HL-60/S4 treated with phorbol 12-myristate 13-acetate at 8.2 ng/mL for 4 days and 3 days (cell line): Measurements from ENCODE around the gene MYMK.

Experiments used
- in situ Hi-C: fragments of 300-500 bp; cut with MboI; formaldehyde crosslinking; loops from 2 replicates; pipeline ENCODE4 v1.15.0; 2022; ENCODE audit warnings: low sequenced_read_pairs

MYMK gene

DNA sequence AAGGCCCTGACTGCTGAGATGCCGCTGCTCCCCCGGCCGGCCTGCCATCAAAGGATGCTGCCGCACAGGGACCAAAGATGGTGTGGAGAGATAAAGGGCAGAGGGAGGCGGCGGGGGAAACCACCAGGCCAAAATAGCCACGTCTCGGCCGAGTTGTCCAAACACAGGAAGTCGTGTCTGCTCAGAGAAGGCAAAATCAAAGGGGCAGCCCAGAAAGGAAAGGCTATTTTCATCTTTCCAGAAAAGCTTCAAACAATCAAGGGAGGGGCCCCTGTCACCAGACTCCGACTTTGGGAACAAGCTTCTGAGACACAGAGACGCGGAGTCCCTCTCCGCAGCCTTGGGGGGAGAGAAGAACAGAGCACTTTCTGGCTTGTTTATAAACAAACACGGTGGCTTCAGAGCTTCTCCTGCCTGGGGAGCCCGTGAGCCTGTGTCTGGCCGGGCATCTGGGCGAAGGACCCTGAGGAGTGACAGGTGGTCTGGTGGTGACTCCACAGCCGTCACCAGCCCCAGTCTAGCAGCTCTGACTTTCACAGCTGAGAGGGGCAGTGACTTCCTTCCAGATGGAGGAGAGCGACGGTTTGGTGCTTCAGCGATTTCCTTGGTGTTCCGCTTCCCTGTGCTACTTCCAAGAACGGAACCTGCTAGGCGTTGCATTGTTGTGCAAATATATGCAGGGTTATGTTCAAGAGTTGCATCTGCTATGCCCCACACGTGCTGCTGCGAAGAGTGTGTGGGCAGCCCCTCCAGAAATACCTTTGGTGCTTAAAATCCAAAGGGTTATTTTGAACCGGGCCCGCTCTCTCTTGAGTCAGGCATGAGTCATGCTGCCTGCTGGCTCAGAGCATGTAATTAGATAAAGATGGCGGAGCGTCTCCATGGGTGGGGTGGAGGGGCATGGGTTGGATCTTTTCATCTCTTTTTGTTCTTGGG, 33.7 kb upstream of the MYMK start:
- in situ Hi-C loops, result no loop called here

DNA sequence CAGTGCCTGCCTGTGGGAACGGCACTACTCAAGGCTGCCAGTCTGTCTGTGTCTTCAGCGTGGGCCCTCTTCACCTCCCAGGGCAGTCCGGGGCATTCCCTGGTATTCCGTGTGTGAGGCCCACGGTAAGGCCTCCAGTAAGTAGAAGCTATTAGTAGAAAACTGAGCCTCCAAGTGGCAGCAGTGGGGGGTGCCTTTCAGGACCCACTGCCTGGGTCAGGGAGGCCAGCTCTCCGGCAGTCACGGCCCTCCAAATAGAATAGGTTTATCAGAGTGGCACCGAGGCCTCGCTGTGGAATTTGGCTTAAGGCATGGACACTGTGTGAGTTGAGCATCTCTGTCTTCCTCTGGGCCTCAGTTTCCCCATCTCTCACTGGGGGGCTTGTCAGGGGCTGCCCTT, 32.8 kb upstream of the MYMK start:
- in situ Hi-C loops, result no loop called here

DNA sequence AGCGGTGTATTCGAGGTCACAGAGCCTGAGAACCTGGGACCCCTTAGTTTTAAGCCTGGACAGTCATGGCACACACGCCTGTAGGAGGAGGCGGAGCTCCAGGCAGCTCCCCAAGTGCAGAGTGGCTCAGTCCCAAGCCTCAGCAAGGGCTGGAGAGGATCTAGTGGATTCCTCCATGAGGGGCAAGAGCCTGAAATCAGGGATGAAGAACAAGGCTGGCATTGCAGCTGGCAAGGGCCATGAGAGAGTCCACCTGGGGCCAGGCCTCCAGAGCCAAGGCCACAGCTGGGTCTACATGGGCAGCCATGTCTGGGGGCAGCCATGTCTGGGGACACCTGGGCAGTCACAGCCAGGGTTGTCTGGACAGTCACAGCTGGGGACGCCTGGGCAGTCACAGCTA, 31.6 kb upstream of the MYMK start:
- in situ Hi-C loops, result no loop called here

DNA sequence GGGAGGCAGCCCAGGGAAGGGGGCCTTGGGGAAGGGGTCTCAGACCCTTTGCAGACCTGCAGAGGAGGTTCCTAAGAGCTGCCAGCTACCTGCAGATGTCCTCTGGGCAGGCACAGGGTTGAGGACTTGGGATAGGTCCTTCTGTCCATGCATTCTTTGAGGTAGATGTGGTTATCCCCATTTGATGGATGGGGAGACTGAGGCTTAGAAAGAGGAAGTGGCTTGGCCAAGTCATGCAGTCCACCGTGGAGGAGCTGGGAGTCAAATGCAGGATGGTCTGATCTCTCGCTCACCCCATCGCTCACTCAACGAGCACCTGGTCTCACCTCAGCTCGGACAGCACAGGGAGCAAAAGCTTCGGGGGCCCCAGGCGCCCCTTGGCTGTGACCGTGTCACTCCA, 30.0 kb upstream of the MYMK start:
- in situ Hi-C loops, result no loop called here

DNA sequence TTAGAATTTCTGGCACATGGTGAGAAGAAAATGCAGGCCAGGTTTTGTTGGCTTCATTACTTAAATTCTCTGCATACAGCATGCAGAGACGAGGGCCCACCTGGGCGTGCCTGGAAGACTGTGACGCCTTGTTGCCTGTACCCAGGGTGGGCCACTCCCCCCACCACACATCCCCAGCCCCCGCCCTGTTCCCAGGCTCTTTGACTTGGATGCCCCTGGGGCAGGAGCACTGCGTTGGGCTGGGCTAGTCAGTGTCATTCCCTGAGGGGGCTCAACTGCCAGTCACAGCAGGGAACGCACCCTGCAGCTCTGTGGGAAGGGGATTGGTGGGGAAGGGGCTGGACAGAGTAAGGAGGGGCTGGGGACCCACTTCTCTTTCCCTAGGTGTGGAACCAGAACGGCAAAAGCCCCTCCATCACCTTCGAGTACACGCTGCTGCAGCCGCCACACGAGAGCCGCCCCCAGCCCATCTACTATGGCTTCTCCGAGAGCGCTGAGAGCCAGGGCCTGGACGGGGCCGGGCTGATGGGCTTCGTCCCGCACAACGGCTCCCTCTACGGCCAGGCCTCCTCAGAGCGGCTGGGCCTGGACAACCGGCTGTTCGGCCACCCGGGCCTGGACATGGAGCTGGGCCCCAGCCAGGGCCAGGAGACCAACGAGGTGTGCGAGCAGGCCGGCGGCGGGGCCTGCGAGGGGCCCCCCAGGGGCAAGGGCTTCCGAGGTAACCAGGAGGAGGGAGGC, 29.4 kb upstream of the MYMK start:
- in situ Hi-C loops, result no loop called here

DNA sequence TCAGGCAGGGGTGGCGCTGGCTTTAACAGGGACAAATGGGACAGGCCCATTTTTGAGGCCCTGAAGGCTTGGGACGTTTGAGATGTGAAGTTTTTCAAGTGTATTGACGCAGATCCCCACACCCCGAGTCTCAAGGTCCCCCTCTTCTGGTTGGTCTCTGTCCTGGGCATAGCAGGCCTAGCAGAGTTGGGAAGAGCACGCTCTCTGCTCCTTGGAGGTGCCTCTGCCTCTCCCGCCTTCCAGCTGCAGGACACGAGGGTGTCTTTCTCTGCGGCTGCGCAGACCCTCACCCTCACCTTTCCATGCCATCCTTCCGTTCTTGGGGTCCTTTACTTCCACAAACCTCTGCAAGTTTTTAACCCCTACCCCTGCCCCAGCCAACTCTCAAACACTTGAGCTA, 28.4 kb upstream of the MYMK start:
- in situ Hi-C loops, result no loop called here

DNA sequence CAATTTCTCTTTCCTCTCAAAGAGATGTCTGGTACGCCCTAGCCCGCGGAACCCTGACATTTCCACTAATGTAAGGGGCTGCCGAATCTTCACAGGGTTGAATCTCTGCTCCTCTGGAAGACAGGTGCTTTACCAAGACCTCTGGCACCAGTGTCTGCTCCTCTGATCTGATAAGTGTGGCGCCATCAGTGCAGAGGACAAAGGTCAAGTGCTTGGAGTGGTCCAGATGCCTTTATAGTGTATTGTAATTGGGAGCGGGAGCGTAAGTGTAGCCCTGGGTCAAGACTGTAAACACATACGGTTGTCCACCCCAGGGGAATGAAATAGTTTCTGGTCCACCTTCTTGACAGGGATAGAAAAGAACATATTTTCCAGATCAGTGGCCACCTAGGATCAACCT, 27.5 kb upstream of the MYMK start:
- in situ Hi-C loops, result no loop called here

DNA sequence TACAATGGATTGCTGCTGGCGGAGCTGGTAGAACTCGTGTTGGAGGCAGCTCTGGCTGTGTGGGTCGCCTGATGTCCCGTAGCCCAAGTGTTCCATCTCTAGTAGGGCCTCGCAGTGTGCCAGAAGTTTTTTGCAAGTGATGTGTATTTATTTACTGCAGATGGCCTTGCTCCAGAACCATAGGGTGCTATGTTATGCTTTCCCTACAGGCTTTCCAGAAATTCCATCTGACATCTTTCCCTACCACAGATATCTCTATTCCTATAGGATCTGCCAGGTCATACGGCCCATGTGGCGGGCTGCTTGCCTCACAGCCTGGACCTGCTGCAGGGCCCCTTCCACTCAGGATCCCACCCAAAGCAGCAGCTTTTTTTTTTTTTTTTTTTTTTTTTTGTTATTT, 26.7 kb upstream of the MYMK start:
- in situ Hi-C loops, result no loop called here

DNA sequence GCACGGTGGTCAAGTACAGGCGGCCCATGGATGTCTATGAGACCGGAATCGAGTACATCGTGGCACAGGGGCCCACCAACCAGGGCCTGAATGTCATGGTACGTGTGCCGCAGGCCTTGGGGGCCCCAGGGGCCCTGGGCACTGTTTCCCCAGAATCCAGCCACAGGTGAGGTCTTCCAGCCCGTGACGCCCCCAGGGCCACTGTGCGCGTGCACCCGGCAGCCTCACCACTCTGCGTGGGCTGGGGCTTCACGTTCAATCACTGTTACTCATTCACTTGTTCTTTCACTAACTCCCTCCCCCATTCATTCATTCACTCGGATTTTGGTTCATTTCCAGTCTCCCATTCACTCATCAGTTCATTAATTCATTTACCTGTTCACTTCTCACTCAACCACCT, 22.4 kb upstream of the MYMK start:
- in situ Hi-C loops, result no loop called here

DNA sequence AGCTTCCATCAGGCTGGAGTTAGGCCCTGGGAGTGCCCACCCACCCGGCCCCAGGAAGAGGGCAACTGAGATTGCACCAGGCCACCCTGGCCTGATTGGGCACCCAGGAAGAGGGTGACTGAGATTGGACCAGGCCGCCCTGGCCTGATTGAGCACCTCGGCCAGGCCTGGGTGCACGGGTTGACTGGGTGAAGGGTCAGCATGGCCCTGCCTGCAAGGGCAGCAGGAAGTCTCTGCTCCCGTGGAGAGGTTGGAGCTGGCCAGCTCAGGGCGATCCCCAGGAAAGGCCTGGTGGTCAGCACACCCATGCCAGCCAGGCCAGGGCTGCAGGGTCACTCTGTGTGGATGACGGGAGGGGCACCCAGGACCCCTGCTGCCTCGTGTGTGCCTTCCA, 21.5 kb upstream of the MYMK start:
- in situ Hi-C loops, result no loop called here

DNA sequence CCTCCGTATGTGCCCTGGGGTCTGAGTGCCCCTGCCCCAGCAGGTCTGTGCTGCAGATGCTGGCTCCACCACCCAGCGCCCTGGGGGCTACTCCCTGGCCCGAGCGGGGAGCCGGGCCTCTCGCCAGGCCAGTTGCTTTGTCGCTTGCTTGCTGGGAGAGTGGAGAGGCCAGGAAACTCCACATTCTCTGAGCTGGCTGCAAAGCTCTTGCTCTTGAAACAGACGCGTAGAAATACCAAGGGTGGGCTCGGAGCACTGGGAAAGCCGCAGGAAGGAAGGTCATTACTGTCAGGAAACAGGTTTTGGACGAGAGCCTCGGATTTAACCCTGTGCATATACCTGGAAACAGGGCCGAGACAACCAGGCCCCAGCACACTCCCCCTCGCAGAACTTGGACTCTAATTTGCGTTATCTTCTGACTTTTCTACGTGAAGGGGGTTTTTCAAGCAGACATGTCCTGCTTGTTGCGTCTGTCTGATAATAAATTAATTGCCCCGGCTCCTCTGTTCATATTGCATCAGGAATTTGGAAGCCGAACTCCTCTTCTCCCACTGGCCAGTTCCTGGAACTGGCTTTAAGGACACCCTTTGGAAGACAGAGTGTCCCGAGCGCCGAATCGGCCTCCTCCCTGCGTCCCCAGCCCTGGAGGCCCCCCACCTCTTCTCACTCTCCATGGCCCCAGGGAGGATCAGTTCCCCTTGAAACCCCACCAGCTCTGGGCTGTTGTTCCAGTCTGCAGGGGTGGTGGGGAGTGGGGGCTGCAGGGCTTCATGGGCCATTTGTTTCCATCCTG, 20.9 kb upstream of the MYMK start:
- in situ Hi-C loops, result no loop called here

DNA sequence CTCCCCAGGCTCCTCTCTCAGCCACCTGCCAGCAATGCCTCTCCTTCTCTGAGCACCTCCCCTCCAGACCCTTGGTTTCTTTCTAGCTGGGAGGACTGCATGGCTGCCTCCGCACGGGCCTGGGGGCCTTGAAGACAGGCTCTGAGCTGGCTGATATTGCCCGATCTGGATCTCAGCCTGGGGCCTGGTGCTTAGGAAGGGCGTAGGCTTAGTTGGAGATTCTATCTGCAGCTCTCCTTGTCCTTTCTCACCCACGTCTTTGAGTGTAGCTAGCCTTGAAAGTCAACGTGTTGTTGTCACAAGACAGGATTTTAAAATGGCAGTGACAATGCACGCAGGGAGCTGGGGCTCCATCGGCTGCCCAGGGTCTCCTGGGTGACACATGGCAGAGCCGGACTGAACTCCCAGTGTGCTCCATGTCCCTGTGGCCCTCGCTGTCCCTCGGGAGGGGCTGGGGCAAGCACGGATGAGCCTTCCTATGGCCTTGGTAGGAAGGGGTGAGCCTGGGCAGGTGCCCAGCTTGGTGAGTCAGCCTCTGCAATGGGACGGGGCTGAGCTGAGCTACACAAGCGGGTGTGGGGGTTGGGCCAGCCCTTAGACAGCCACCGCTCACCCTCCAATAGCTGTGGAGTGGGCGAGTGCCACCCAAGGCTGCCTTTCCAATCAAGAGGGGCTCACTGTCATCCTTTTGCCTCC, 19.2 kb upstream of the MYMK start:
- in situ Hi-C loops, result no loop called here

DNA sequence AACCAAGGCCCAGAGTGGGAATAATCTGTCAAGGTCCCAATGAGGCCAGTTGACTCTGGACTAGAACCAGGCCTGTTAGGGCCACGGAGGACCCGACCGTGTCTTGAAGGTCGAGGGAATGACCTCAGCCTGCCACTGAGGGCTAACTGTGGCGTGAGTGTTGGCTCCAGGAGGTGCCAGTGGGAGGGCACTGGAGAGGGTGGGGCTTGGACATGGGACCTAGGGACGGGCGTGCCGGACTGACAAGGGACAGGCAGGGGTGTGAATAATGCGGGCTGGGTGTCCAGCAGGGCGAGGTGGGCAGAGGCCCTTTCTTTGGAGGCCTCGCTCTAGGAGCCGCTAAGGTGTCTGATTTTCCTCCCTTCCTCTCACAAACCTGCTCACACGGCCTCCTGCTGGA, 17.2 kb upstream of the MYMK start:
- in situ Hi-C loops, result no loop called here

DNA sequence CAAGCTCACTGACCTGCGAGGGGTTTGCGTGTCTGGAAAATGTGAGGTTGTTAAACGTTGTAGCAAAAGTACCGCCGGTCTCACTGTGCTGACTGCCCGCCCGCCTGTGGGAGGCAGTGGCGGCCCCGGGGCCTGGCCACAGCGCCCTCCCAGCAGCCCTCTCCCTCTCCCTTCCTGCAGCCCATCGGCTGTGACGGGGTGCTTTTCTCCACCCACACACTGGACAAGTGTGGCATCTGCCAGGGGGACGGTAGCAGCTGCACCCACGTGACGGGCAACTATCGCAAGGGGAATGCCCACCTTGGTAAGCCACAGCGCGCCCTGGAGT, 15.9 kb upstream of the MYMK start:
- in situ Hi-C loops, result no loop called here

DNA sequence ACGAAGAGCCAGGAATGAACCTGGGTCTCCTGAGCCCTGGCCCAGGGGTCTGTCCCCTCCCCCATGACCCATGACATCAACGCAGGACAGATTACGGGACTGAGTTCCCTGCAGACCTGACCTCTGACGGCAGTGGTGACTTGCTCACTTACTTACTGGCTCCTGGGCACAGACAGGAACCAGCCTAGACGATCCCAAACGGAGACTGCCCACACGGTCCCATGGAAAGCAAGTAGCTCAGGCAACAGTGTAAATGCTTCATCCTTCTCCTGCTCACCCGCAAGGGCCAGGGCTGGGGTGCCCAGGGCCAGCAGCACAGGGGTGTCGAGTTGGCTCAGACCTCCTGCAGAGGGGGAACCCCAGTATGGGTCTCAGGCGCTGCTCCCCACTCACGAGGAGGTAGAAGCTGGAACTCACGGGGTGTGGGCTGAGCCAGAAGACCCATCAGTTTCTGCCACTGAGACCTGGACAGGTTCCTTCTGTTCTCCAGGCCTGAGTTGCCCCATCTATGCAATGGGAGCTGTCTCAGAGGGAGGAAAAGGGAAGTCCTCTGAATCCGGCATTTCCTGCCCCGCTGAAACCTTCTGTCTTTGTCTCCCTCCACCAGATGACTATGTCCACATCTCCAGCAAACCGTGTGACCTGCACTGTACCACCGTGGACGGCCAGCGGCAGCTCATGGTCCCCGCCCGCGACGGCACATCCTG, 15.4 kb upstream of the MYMK start:
- in situ Hi-C loops, result loop anchor here (10.0 kb wide), 1 partner anchor 175 kb away; no protein-coding TSS in a partner anchor

DNA sequence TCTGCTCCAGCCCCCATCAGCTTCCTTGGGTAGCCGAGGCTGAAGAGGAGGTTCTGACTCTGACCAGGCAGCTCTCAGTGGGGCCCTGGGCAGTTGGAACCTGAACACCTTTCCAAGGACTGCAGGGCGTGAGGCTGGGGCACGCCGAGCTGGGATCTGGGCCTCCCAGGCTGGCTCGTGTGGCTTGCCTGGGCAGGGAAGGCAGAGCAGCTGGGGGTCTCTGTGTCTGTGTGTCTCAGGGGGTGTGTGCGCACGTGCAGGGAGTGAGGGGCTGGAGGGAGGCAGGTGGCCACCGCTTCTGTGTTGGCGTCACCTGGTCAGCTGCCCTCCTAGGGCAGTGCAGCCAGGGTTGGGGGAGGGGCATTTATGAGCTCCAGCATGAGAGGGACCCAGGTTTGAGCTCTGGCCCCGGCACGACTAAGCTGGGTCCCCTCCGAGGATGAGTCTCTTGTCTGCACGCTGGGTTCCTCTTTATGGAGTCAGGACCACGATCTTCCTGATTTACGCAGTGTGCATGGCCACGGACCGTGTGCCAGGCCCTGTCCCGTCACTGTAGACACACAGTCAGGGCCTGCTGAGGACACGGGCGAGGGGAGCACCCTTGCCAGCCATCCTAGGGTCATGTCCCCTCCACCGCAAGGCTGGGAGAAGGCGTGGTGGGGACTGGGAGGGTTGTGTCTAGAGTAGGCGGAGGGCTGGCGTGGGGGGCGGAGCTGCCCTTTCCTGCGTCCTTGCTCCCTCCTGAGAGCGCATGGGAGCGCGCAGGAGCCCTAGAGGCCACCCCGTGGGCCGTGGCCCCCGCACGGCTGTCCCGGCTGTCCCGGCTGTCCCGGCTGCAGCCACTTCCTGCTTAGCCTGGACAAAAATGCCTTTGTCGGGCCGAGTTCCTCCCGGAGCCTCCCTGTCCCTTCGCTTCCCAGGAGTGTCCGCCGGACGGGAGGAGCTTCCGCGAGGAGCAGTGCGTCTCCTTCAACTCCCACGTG, 14.4 kb upstream of the MYMK start:
- in situ Hi-C loops, result loop anchor here (10.0 kb wide), 1 partner anchor 176 kb away; no protein-coding TSS in a partner anchor

DNA sequence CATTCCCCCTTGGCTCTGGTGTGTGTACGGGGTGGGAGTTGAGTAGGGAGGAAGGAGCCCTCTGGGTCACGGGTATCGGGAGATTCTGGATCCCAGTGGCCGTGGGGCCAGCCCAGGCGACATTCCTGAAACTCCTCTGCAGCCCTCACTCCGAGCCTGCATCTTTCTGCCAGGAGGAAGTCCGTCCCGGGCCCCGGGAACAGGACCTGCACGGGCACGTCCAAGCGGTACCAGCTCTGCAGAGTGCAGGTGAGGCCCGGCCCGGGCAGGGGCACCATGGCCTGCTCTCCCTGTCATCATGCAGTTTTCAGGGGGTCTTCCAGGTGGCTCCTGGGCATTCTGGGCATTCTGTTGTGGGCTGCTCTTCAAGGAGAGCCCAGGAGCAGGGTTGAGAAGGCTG, 13.4 kb upstream of the MYMK start:
- in situ Hi-C loops, result loop anchor here (10.0 kb wide), 1 partner anchor 177 kb away; no protein-coding TSS in a partner anchor

DNA sequence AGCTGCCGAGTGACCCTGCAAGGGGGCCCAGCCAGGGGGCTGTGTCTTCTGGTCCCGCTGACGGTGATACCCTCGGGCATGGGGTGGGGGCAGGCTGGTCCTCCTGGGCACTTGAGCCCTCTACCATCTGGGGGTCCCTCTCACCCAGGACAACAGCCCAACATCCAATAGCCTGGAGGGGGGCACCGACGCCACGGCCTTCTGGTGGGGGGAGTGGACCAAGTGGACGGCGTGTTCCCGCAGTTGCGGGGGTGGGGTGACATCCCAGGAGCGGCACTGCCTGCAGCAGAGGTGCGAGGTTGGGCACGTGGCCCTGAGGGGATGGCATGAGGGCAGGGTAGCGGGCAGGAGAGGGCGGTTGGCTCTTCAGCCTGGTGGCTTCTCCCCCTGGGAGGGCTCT, 12.5 kb upstream of the MYMK start:
- in situ Hi-C loops, result loop anchor here (10.0 kb wide), 1 partner anchor 178 kb away; no protein-coding TSS in a partner anchor

DNA sequence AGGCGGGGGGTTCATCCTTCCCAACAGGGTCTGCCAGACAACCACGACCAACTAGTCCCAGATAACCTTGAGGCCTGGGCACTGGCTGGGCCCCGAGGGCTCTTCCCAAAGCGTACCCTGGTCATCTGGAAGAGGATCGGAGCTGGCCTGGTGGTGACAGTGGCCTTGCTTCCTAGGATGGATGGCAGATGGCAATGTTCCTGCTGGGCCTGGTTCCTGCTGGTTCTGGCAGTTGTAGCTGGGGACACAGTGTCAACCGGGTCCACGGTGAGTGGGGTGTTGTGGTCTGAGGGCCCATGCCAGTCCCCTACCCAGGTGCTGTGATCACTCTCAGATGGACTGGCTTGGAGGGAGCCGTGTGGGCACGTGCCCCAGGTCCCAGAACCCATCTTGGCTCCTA, 11.8 kb upstream of the MYMK start:
- in situ Hi-C loops, result loop anchor here (10.0 kb wide), 1 partner anchor 178 kb away; no protein-coding TSS in a partner anchor
